Epithelial cell of umbilical artery (primary cell): ENCODE data around the gene LCN6. TPM values are rescaled to one million over a fixed set of nuclear protein-coding genes. Genes with fewer than 3 reads are reported as not detected.

ENCODE experiments used
- total RNA-seq: library from RNA; depleted of rRNA; stranded (reverse); fragments of >200 nt; gene quantifications from 2 replicates; pipeline ENCODE4 v1.2.3, GENCODE V29; 2014

Gene LCN6, protein sequence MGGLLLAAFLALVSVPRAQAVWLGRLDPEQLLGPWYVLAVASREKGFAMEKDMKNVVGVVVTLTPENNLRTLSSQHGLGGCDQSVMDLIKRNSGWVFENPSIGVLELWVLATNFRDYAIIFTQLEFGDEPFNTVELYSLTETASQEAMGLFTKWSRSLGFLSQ
- not detected in 2 replicates for total RNA-seq

DNA sequence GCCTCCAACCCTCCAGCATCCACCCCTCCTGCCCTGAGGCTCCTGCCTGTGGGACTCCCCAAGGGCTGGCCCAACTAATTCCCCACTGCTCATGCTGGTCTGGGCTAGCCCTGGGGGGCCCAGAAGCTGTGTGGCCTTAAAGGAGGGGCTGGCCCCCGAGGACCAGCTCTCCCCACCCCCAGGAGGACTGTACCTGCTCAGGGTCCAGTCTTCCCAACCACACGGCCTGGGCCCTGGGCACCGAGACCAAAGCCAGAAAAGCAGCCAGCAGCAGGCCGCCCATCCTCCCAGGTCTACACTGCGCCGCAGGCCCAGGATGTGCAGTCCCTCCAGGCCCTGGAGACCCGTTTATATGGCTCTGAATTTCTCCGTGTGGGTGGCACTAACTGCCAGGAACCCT is at the start of gene LCN6:
Gene LCN6 (minus strand): TSS at position 325 of the 400 bp plus-strand sequence. CDS start 42 bp downstream, at position 283.

DNA sequence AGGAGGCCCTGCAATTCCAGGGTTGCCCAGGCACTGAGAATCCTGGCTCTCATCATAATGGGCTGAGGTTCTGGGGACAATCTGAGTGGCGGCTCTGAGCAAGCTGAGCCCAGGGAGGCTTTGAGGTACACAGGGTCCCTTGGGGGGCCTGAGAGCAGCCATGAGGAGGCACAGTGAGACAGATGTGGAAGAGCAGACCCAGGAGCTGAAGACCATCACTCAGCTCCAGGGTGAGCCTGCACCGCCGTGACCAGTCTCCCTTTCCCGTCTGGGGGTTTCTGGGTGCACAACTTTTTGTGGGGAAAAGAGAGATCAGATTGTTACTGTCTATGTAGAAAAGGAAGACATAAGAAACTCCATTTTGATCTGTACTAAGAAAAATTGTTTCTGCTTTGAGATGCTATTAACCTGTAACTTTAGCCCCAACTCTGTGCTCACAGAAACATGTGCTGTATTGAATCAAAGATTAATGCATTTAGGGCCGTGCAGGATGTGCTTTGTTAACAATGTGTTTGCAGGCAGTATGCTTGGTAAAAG is 48.0 kb upstream of the LCN6 start, which contains the start of gene CCDC183:
Gene CCDC183 (plus strand): TSS at position 101 of the 537 bp plus-strand sequence. CDS start 60 bp downstream, at position 161.

DNA sequence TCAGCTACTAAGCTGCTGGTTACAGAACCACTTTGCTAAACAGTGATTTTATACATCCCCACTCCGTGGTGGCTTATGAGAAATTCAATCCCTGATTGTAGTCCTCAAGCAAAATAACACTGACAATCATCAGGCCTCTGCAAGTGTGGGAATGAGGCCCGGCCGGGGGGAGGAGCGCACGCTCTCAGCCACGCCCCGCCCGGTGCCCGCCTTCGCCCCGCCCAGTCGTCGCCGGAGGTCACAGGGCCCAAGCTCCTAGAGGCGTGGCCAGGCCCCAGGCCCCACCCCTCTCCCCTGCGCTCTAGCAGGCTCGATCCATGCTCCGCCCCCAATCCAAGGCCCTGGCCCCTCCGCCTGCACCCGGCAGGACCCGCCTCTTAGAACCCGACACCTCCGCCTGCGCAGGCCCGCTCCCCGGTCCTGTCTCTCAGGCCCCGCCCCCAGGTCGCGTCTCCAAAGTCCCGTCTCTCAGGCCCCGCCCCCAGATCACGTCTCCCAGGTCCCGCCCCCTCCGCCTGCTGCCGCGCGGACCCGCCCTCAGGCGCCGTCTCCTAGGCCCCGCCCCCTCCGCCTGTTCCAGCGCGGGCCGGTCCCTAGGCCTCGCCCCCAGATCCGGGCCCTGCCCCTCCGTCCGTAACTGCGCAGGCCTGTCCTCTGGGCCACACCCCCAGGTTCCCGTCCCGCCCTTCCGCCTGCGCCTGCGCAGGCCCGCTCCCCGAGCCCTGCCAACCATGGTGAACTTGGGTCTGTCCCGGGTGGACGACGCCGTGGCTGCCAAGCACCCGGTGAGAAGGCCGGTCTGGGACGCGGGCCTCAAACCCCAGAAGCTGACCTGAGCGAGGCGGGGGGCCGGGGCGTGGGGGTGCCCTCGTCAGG is 42.6 kb upstream of the LCN6 start, which contains the start of gene TMEM141:
Gene TMEM141 (plus strand): TSS at position 705 of the 876 bp plus-strand sequence. CDS start 27 bp downstream, at position 732.

DNA sequence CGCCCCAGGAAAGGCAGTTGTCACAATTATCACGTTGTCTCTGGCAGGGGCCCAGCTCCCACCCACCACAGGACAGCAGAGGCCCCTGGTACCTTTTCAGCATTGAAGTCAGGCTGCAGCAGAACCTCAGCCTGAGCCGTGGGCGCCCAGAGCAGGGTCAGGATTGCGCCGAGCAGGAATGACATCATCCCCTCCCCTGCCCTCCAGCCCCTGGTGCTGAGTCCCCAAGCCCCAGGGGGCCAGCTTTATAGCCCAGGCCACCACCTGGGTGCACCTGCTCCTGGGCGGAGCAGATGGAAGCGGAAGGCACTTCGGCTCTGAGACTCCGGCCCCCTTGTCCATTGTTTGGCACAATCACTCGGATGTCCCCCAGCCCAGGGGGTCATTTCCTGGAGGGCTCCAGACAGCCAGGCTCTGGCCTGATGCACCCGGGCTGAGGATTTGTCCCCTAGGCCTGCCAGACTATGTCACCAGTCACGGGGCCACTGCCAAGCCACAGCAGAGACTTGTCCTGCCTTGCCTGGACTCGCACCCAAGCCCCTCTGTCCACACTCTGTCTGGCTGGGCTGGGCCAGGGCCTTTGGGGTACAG is 16.1 kb upstream of the LCN6 start, which contains the start of gene LCN15:
Gene LCN15 (minus strand): TSS at position 218 of the 591 bp plus-strand sequence. CDS start 30 bp downstream, at position 188.

DNA sequence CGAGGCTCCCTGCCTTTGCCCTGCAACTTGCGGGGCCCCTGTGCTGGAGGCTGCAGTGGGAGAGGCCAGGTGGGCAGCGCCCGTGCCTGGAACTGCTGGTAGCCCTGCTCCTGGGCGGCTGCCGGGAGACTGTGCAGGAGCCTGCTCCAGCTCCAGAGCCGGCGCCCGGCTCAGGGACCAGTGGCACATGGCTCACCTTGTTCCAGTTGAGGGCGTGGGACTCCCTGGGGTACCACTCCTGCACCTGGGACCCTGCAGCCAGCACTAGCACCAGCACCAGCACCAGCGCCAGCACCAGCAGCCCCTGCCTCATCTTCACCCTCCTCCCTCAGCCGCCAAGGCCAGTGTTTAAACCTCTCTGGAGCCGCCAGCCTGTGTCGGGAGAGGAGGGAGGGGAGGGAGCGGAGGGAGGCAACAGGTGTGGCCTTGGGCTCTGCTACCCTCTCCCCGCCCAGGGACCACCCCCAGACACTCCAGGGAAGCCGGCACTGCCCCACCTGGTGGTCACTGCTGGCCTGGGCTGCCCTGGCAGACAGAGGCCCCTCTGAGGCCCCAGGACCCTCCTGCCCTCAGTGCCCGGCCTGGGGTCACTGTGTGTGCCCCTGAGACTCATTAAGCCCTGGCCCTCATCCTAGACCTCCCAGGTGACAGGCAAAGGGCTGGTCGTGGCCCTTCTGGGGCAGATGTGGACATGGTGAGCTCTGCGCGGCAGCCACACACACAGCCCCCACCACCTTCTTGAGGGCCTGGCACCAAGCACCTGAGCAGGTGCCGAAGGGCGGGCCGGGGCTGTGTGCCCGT is 5.5 kb downstream of the LCN6 start, which contains the start of gene LCN10:
Gene LCN10 (minus strand): TSS at position 350 of the 801 bp plus-strand sequence. CDS start 37 bp downstream, at position 313.

DNA sequence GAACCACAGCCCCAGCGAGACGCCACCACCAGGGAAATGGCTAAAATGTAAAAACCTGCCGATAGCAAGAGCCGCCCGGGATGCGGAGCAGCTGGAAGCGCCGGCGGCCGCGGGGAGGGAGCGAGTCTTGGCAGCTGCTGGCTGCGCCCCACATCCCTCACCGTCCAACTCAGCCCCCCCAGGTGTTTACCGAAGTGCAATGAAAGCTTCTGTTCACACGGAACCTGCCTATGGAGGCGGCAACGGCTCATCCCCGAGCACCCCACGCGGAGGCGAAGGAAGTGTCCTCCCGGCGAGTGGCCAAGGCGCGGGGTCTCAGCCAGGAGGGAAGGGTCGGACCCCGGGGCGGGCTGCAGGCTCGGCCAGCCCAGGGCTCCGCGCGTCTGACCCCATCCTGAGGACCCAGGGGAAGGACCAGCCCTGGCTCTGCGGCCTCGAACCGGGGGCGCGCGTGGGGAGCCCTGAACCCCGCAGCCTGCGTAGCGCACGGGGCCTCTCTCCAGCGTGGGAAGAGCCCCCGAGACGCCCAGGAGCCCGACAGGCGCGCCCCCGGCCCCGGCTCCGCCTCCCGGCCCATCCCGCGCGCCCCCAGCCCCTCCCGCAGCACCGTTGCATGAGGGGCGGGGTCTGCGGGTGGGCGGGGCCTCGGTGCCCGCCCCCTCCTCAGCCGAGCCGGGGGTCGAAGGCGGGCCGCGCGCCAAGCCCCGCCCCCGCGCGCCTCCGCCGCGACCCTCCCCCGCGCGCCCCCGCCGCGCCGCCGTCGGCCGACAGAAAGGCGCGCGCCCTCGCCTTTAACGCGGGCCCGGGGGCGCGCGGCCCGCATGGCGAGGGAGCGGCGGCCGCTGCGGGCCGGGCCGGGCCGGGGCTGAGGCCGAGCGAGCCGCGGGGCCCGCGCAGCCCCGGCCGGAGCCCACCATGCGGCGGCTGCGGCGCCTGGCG is 36.3 kb downstream of the LCN6 start, which contains the start of gene DIPK1B:
Gene DIPK1B (plus strand): TSS at position 822 of the 939 bp plus-strand sequence. CDS start 94 bp downstream, at position 916.

Other genes starting within 250 kb of the LCN6 start
- 69.9 and 99.1 TPM in 2 replicates for gene NOTCH1, start 202.5 kb downstream of the LCN6 start, total RNA-seq
- gene EGFL7, start 85.6 kb downstream of the LCN6 start, total RNA-seq = 532 and 626 TPM in 2 replicates
- 33.3 and 37.7 TPM in 2 replicates for gene AGPAT2, start 61.1 kb downstream of the LCN6 start, total RNA-seq
- 171 and 201 TPM in 2 replicates for gene DIPK1B, start 36.0 kb downstream of the LCN6 start, total RNA-seq
- gene LCN10, start 5.6 kb downstream of the LCN6 start, total RNA-seq = not detected in 2 replicates
- not detected in 2 replicates for gene LCN8, start 9.7 kb upstream of the LCN6 start, total RNA-seq
- gene LCN15, start 16.0 kb upstream of the LCN6 start, total RNA-seq = not detected in 2 replicates
- gene TMEM141, start 42.8 kb upstream of the LCN6 start, total RNA-seq = 105 and 109 TPM in 2 replicates
- gene CCDC183, start 47.8 kb upstream of the LCN6 start, total RNA-seq = under 0.01 and 0.46 TPM in 2 replicates
- 57.9 and 64.6 TPM in 2 replicates for gene RABL6, start 59.4 kb upstream of the LCN6 start, total RNA-seq
- 0.61 and 0.65 TPM in 2 replicates for gene AJM1, start 94.0 kb upstream of the LCN6 start, total RNA-seq
- gene PHPT1, start 100.9 kb upstream of the LCN6 start, total RNA-seq = 91.8 and 130 TPM in 2 replicates
- gene MAMDC4, start 103.8 kb upstream of the LCN6 start, total RNA-seq = 0.32 and 1.5 TPM in 2 replicates
- gene EDF1, start 117.8 kb upstream of the LCN6 start, total RNA-seq = 352 and 430 TPM in 2 replicates
- gene TRAF2, start 138.0 kb upstream of the LCN6 start, total RNA-seq = 11.1 and 11.4 TPM in 2 replicates
- gene FBXW5, start 196.2 kb upstream of the LCN6 start, total RNA-seq = 124 and 151 TPM in 2 replicates
- not detected in 2 replicates for gene C8G, start 196.7 kb upstream of the LCN6 start, total RNA-seq
- not detected in 2 replicates for gene LCN12, start 203.7 kb upstream of the LCN6 start, total RNA-seq
- 0.65 TPM in 1 of 2 replicates, not detected in the other for gene PTGDS, start 229.0 kb upstream of the LCN6 start, total RNA-seq
- not detected in 2 replicates for gene LCNL1, start 234.5 kb upstream of the LCN6 start, total RNA-seq
- gene PAXX, start 243.9 kb upstream of the LCN6 start, total RNA-seq = 18.8 and 26.0 TPM in 2 replicates
- 0.32 TPM in 1 of 2 replicates, not detected in the other for gene CLIC3, start 248.0 kb upstream of the LCN6 start, total RNA-seq